Activated CD8-positive, alpha-beta memory T cell treated with anti-CD3 and anti-CD28 coated beads, Interleukin-2, amount 50 U/mL, for 1 hour (primary cell): Measurements from ENCODE around the gene TFCP2L1.
"Not testable (repeated sequence)": the region's sequence is repeated elsewhere in the genome, so short reads cannot be mapped to it uniquely, and the experiment has no call there.

Experiments
- DNase-seq: peaks from one replicate; pipeline ENCODE4 v3.0.0-alpha.2; 2020; ENCODE audit errors: extremely low read depth

TFCP2L1 gene

DNA sequence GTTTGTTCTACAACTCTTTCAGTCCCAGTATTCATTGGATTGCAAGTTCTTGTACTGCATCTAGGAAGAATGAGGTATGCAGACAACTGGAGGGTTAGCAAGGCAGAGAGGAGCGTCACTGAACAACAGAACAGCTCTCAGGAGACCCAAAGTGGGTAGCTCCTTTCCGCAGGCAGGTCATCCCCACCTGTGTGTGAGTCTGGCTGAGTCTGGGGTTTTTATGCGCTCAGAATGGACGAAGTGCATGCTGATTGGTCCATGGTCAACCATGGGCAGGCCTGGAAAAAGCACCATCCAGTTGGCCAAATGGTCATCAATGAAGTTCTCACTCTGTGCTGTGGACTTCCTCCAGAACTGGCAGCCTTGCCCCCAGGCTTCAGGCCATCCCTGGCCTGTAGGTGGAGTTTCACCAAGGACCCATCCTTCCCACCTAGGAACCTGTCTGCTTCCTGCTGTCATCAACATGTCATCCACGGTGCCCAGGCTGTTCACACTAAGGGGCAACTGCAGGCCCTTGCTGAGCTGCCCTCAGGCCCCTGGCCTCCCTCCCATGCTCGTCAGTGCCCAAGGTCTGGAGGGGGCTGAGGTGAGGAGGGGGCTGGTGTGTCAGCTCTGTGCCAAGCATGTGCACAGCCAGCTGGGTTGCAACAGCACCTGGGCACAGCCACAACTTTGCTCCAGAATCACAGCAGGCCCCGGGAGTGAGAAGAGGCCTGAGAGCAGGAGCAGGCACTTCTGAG is 11.1 kb upstream of the TFCP2L1 start:
- DNase-seq, result no peak

DNA sequence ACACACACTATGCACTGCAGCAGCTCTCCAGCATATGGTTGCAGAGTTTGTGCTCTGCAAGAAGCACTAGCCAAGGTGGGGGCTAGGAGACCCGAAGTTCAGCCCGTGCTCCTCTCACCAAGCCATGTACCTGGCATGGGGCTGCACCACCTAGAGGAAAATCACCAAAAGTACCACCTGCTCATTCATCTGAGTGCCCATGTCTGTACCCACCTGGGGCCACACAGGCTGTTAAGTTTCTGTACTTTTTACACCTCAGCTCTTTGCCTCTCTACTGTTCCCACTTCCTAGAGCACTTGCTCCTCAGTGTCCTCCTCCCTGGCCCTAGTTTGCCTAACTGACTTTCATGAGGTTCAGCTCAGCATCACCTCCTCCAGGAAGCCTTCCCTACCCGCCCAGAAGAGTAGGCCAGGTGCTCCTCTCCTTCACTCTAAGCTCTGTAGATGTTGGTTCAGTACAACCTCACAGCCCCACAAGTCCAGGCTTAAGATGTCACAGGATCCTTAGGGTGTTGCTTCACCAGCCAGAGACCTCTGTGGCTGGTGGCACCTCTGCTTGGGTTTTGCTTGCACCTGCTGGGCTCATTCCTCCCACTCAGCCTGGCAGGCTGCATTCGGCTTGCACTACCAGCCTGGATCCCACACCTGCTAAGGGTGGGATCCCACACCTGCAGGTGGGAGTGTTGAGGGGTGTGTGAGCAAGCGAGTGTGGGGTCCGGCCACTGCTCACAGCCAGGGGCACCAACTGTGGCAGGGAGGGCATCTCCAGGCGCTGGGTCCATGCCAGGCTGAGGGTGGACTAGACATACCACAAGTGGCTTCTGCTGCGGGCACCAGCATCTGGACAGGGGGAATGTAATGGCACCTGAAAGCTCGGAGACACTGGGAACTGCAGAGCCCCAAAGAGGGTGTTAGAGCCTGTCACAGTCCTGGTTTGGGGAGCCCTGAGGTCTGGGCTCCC is 10.2 kb upstream of the TFCP2L1 start:
- no peak for DNase-seq

DNA sequence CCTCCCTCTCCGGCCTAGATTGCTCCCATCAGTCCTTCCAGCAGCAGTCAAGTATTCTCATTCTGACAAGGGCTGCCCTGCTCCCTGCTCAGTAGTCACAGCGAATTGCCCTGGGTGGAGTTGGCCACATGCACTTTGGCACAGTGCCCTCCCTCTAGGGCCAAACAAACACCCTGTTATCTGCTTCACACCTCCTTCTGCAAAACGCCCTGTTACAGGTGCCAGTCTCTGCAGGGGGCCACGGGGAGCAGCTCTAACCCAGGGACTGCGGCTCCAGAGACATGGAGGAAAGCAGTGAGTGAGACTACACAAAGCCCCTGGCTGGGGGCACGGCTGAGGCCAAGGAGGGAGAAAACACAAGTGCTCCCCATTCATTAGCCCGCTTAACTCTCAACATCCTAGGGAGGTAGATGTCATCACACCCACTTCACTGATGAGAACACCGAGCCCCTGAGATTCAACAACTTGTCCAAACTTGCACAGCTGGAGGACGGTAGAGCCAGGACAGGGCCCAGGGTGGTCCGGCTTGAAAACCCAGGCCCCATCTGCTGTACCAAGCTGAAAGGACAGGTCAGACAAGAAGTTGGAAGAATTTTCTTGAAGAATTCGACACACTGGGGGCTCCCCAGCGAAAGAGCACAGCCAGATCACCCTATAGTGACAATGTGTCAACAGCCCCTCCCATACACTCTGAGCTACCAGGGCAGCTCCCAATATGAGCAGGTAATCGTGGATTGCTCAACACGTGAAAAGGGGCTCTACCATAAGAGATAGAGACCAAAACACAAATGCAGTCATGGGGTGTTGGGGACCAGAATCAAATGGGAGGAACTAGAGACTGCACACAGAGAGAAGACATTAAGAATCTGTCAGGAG is 8.7 kb upstream of the TFCP2L1 start:
- no peak for DNase-seq

- DNase-seq, result no peak
Observed at GRCh38 chr2:121291251-121291580, 6.2 kb upstream of the TFCP2L1 start.

GRCh38 chr2:121289271-121289670 is 4.3 kb upstream of the TFCP2L1 start:
- no peak for DNase-seq

GRCh38 chr2:121288454-121289231 is 3.6 kb upstream of the TFCP2L1 start:
- DNase-seq, result no peak

- no peak for DNase-seq
Observed at GRCh38 chr2:121287956-121288355, 3.0 kb upstream of the TFCP2L1 start.

- no peak for DNase-seq
Observed at GRCh38 chr2:121287146-121287798, 2.3 kb upstream of the TFCP2L1 start.

DNA sequence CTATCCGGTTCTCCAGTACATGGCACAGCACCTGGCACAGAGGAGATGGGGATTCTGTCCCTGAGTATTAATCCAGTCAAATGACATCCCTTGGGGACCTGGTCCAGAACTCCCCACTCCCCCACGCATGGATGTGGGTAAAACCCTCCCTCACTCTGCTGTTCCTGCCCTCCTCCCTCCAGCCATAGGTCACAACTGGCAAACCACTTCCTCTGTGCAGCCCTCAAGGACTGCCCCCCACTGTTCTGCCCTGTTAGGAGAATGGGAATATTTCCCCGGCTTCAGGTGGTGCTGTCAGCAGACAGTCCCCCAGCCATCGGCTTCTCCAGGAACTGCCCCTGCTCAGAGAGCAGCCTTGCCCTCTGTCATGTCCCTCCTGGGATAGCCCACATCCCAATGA is 1.5 kb upstream of the TFCP2L1 start:
- no peak for DNase-seq

DNA sequence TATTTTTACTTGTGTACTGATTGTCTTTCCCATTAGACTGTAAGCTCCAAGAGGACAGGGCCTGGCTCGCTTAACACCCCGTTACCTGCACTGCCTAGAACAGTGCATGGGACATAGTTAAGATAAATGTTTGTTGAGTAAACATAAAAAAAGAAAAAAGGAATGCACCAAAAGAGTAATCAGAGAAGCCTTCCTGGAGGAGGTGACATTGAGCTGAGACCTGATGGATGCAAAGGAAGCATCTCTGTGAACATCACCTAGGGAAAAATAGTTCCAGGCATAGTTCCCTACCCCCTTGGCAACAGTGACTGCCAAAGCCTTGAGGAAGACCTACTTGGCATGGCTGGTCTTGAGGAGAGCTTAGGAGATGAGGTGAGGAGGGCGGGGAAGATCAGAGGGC is 924 bp upstream of the TFCP2L1 start:
- no peak for DNase-seq

GRCh38 chr2:121283670-121284462 is 1.1 kb downstream of the TFCP2L1 start:
- DNase-seq, result no peak

DNA sequence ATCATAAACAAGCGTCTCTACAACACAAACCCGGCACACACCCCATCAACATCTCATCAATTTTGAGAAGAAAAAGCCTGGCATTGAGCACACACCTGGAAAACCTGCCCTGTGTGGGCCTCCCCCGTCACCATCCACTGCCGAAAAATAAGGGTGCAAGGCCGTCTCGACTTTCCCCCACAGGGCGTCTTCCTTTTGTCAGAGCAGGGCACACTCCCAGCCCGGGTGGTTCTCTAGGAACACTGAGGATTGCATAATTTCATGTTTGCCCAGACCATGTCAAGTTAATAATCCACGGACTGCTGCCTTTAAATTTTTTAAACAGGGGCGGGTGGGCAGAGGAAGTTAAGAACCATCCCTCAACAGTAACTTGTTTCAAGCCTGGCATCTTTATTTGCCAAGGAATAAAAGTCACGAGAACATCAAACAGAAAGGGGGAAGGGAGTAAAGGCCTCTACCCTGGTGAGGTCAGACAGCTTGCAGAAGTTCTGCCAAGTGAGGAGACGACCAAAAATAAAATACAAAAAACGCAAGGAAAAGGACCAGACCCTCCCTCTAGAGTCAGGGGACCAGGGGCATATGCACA is 2.1 kb downstream of the TFCP2L1 start:
- no peak for DNase-seq

DNA sequence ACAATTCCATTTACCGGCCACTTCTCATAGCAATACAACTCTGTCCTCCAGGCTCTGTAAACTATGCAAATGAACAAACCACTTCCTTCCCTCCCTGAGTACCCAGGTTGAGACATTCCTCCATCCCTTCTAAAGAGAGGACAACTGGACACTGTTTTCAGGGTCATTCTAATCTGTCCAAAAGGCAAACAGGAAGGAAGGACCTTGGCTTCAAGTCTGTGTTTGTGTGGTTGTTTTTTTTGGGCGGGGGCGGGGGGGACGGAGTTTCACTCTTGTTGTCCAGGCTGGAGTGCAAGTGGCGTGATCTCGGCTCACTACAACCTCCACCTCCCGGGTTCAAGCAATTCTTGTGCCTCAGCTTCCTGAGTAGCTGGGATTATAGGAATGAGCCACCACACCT is 3.3 kb downstream of the TFCP2L1 start:
- DNase-seq, result no peak

- DNase-seq, result no peak
Observed at GRCh38 chr2:121281107-121281506, 3.9 kb downstream of the TFCP2L1 start.

DNA sequence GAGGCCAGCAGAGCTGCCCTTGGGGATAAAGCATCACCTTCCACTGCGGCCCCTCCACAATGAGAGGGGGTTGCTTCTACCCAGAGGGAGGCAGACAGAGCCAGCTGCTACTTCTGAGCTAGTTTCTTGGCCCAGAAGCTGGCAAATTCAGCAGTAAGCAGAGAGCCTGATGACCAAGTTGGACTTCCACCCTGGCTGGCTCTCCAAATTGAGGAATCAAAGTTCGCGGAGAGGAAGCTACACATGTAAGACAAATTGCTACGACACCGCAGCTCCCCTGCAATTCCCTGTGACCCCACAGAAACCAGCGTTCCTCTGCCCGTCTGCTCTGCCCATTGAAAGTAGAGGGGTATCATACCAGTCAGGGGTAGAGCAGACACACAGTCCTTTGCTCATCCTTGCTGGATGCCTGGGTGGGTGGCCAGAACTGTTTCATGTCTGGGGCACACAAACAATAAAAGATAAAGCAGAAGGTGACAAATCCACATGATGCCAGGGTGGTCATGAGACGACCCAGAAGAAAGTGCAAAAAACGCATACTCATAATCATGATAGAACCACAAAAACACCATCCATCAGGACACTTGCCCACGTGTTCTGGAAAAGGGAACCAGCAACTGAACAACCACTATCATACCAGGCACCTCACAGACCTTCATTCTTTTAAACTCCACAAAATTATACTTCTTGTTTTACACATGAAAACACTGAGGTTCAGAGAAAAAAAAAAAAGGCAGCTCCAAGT is 5.4 kb downstream of the TFCP2L1 start:
- DNase-seq, result no peak

GRCh38 chr2:121276341-121276740 is 8.7 kb downstream of the TFCP2L1 start:
- no peak for DNase-seq

GRCh38 chr2:121273116-121273515 is 11.9 kb downstream of the TFCP2L1 start:
- DNase-seq, result no peak

GRCh38 chr2:121272596-121272995 is 12.4 kb downstream of the TFCP2L1 start:
- no peak for DNase-seq

DNA sequence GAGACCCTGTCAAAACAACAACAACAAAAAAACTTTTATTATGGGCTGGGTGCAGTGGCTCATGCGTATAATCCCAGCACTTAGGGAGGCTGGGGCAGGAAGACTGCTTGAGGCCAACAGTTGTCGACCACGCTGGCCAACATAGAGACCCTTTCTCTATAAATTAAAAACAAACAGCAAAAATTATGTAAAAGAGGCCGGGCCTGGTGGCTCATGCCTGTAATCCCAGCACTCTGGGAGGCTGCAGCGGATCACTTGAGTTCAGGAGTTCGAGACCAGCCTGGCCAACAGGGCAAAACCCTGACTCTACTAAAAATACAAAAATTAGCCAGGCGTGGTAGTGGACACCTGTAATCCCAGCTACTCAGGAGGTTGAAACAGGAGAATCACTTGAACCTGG is 15.6 kb downstream of the TFCP2L1 start:
- DNase-seq, result not testable (repeated sequence)
